HG02588 (cell line): Measurements from ENCODE around the gene OXLD1.
"Not testable (repeated sequence)": the region's sequence is repeated elsewhere in the genome, so short reads cannot be mapped to it uniquely, and the experiment has no call there.

Experiments used
- ATAC-seq: cut with Tn5 transposase; IDR thresholded peaks from one replicate; pipeline ENCODE4 v1.9.1; 2021; ENCODE audit warnings: mild to moderate bottlenecking, moderate library complexity; ENCODE audit not compliant: unreplicated experiment

OXLD1 gene

GRCh38 chr17:81621494-81622130 lies 44.8 kb downstream of the OXLD1 start:
- ATAC-seq: no peak

GRCh38 chr17:81618307-81618706 lies 48.1 kb downstream of the OXLD1 start:
- ATAC-seq: not testable (repeated sequence)

DNA sequence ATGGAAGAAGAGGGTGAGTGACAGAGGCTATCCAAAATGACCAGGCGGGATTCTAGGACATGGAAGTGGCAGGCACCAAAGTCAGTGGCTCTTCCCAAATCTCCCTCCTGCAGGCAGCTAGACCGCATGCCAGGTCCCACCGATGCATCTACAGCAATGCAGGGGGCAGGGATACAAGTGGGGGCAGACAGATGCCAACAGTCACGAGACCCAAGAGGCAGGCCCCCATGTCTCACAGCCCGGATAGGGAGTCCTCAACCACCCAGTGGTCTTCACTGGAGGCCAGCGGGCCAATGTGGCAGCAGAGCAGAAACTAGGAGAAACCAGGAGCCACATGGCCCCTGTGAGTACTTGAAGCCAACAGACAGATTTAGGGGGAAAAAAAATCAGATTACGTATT lies 49.5 kb downstream of the OXLD1 start:
- no peak for ATAC-seq

- no peak for ATAC-seq
Measured at GRCh38 chr17:81615401-81615930, 50.9 kb downstream of the OXLD1 start.
